ENCODE measurements around the gene SNAPC5. TPM values are rescaled to one million over a fixed set of nuclear protein-coding genes. Genes with fewer than 3 reads are reported as not detected.

Gene SNAPC5
- total and polyA plus RNA-seq, 2 of the 13 experiments (the other 11 are each of a cell fraction or from before 2014, with no cell fraction given), result 14.8 to 36.2 TPM

DNA sequence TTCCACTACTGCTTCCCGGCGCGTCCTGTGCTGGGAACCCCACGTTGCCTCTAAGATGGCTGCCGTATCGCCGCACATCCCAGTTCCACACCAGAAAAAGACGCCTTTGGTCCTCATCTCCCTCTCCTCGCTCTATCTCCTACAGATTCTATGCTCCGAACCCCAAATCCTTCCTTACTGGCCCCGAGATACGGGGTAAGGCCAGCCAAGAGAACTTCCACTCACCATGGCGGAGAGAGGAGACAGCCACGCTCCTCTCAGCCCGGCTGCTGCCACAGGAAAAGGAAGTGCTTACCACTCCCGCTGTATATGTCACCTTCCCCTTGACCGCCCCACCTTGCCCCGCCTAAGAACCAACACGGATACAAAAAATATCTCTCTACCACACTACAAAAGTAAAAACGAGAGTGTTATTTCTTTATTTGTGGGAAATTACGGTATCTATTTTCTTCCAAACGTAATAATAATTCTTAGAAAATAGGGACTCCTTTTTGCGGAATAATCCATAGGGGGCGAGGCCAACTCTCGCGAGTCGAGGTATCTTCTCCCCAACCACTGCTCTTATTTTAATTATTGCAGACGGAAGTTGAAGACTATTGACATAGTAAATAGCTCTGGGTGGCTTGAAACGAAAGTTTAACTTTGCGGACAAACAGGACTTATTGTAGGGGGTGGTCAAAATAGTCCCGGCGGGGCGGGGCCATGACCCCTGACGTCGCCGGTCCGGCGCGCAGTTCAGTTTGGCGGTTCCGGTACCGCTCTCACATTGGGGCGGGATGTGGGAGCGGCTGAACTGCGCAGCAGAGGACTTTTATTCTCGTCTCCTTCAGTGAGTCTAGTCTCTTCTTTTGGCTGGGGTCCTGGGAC lies 7.2 kb upstream of the SNAPC5 start, which contains the start of the genes RPL4 and ZWILCH (continued):
- TF ChIP-seq RORA (CRISPR knock-in tag; IDR thresholded peaks at IDR 0.05), result no peak
- TF ChIP-seq ZBTB38 (CRISPR knock-in tag; IDR thresholded peaks at IDR 0.05), result no peak
- TF ChIP-seq ZNF326 (CRISPR knock-in tag; IDR thresholded peaks at IDR 0.05; ENCODE audit: borderline replicate concordance), result no peak
- TF ChIP-seq ZNF678 (CRISPR knock-in tag; IDR thresholded peaks at IDR 0.05), result no peak
- 0 out of 2 replicates have a peak, but pooled peaks have one; percentile 25 for TF ChIP-seq ZNF747 (CRISPR knock-in tag; IDR thresholded peaks at IDR 0.05; ENCODE audit: borderline replicate concordance)
- TF ChIP-seq MED13 (CRISPR knock-in tag; IDR thresholded peaks at IDR 0.05), result no peak
- TF ChIP-seq ZXDC (CRISPR knock-in tag; IDR thresholded peaks at IDR 0.05), result peak; percentile 66; the same call in 1 of the 2 replicates
- TF ChIP-seq KDM5B (CRISPR knock-in tag; IDR thresholded peaks at IDR 0.05; ENCODE audit: borderline replicate concordance), result no peak; the same call in 1 of the 2 replicates
- TF ChIP-seq BHLHE40 (IDR thresholded peaks at IDR 0.05; ENCODE audit: low read length), result no peak
- TF ChIP-seq BCL6 (CRISPR knock-in tag; IDR thresholded peaks at IDR 0.05), result 0 out of 2 replicates have a peak, but pooled peaks have one; percentile 10
- no peak for TF ChIP-seq ZSCAN31 (CRISPR knock-in tag; IDR thresholded peaks at IDR 0.05; ENCODE audit: low read depth)
- TF ChIP-seq, protein P1, sequence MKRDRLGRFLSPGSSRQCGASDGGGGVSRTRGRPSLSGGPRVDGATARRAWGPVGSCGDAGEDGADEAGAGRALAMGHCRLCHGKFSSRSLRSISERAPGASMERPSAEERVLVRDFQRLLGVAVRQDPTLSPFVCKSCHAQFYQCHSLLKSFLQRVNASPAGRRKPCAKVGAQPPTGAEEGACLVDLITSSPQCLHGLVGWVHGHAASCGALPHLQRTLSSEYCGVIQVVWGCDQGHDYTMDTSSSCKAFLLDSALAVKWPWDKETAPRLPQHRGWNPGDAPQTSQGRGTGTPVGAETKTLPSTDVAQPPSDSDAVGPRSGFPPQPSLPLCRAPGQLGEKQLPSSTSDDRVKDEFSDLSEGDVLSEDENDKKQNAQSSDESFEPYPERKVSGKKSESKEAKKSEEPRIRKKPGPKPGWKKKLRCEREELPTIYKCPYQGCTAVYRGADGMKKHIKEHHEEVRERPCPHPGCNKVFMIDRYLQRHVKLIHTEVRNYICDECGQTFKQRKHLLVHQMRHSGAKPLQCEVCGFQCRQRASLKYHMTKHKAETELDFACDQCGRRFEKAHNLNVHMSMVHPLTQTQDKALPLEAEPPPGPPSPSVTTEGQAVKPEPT (CRISPR knock-in tag; IDR thresholded peaks at IDR 0.05; ENCODE audit: low read depth), result no peak
- TF ChIP-seq SMC3 (IDR thresholded peaks at IDR 0.05; ENCODE audit: low read length), result no peak
- peak; percentile 94 for TF ChIP-seq SAP130 (CRISPR knock-in tag; IDR thresholded peaks at IDR 0.05; ENCODE audit: low read depth)
- TF ChIP-seq ZNF552 (CRISPR knock-in tag; IDR thresholded peaks at IDR 0.05; ENCODE audit: borderline replicate concordance), result no peak
- TF ChIP-seq PITX1 (CRISPR knock-in tag; IDR thresholded peaks at IDR 0.05), result peak; percentile 27; the same call in 1 of the 2 replicates
- peak; percentile 99 for TF ChIP-seq DMAP1 (CRISPR knock-in tag; IDR thresholded peaks at IDR 0.05)
- TF ChIP-seq TMF1 (CRISPR knock-in tag; IDR thresholded peaks at IDR 0.05; ENCODE audit: low read depth), result no peak; the same call in 1 of the 2 replicates
- no peak for TF ChIP-seq PRPF4 (IDR thresholded peaks at IDR 0.05; ENCODE audit: low read depth, low read length, poor library complexity, severe bottlenecking)
- no peak for TF ChIP-seq PCBP2 (optimal IDR thresholded peaks at IDR 0.05; ENCODE audit: low read depth, low read length, poor library complexity, severe bottlenecking)
- no peak for TF ChIP-seq ZMAT3 (CRISPR knock-in tag; conservative IDR thresholded peaks at IDR 0.05)
- no peak for TF ChIP-seq ZNF781 (CRISPR knock-in tag; IDR thresholded peaks at IDR 0.05; ENCODE audit: borderline replicate concordance, not compliant biosample characterization)
- no peak for TF ChIP-seq MAF1 (CRISPR knock-in tag; IDR thresholded peaks at IDR 0.05; ENCODE audit: borderline replicate concordance)
- TF ChIP-seq MTA1 (CRISPR knock-in tag; IDR thresholded peaks at IDR 0.05; ENCODE audit: borderline replicate concordance), result no peak
- TF ChIP-seq ZNF740 (CRISPR knock-in tag; IDR thresholded peaks at IDR 0.05), result no peak
- TF ChIP-seq ZNF160 (CRISPR knock-in tag; IDR thresholded peaks at IDR 0.05), result 0 out of 2 replicates have a peak, but pooled peaks have one; percentile 40
- TF ChIP-seq ZNF557 (CRISPR knock-in tag; IDR thresholded peaks at IDR 0.05), result no peak

All from HepG2 (cell line).